Measurements from ENCODE around the gene EPO.
"Not testable (repeated sequence)": the region's sequence is repeated elsewhere in the genome, so short reads cannot be mapped to it uniquely, and the experiment has no call there.

The EPO gene

GRCh38 chr7:100705753-100706671 lies 14.3 kb upstream of the EPO start, which contains the start of gene POP7:
Gene POP7, plus strand, starts transcription at chr7:100706121. Its CDS starts 710 bp downstream, at chr7:100706831.
- peak; percentile 85 to 88 for DNase-seq

GRCh38 chr7:100706672-100707311 lies 13.5 kb upstream of the EPO start:
- no peak for DNase-seq

GRCh38 chr7:100708395-100708794 lies 11.9 kb upstream of the EPO start:
- DNase-seq: no peak

GRCh38 chr7:100710452-100710851 lies 9.8 kb upstream of the EPO start:
- DNase-seq: no peak

- no peak for DNase-seq
Measured at GRCh38 chr7:100711369-100711768, 8.9 kb upstream of the EPO start.

- no peak for DNase-seq
Measured at GRCh38 chr7:100714725-100715124, 5.5 kb upstream of the EPO start.

- not testable (repeated sequence) for DNase-seq
Measured at GRCh38 chr7:100717073-100717472, 3.2 kb upstream of the EPO start.

GRCh38 chr7:100719523-100720278 lies 567 bp upstream of the EPO start:
- no peak for DNase-seq

- DNase-seq: no peak
Measured at GRCh38 chr7:100720671-100721504, 620 bp downstream of the EPO start.

GRCh38 chr7:100721505-100721812 lies 1.2 kb downstream of the EPO start:
- no peak for DNase-seq

GRCh38 chr7:100722480-100723212 lies 2.4 kb downstream of the EPO start:
- no peak for DNase-seq

- no peak for DNase-seq
Measured at GRCh38 chr7:100723732-100724275, 3.5 kb downstream of the EPO start.

- not testable (repeated sequence) for DNase-seq
Measured at GRCh38 chr7:100724364-100724763, 4.1 kb downstream of the EPO start.

- no peak for DNase-seq
Measured at GRCh38 chr7:100726996-100727761, 6.9 kb downstream of the EPO start.

- DNase-seq: no peak
Measured at GRCh38 chr7:100728196-100728595, 7.9 kb downstream of the EPO start.

GRCh38 chr7:100730136-100730800 lies 10.0 kb downstream of the EPO start:
- no peak for DNase-seq

- DNase-seq: no peak
Measured at GRCh38 chr7:100731937-100732636, 11.8 kb downstream of the EPO start.

GRCh38 chr7:100735730-100736129 lies 15.5 kb downstream of the EPO start:
- no peak for DNase-seq

GRCh38 chr7:100736671-100737070 lies 16.4 kb downstream of the EPO start:
- DNase-seq: no peak

GRCh38 chr7:100739934-100740333 lies 19.7 kb downstream of the EPO start:
- DNase-seq: no peak
